Frontal cortex (tissue), 4 donors: Measurements from ENCODE around the gene STX11. TPM values are rescaled to one million over a fixed set of nuclear protein-coding genes. Genes with fewer than 3 reads are reported as not detected.

Experiments used
- DNase-seq, 2 donors: peaks; one replicate each; pipeline ENCODE4 v3.0.0; 2012; ENCODE audit warnings: low spot score in 2 of 2
- FAIRE-seq: peaks from 2 replicates; lab custom pipeline; 2012; peaks lifted over from hg19 to GRCh38; lab: Jason Lieb, UNC
- total RNA-seq: library from RNA; depleted of rRNA; stranded (reverse); fragments of >200 nt; gene quantifications from one replicate; pipeline ENCODE4 v1.2.3, GENCODE V29; 2014
- donor health status: control.
- donor health status: control.
- donor health status: control.

STX11 gene
- total RNA-seq, 1 donor from 2014 or later: under 0.01 TPM

DNA sequence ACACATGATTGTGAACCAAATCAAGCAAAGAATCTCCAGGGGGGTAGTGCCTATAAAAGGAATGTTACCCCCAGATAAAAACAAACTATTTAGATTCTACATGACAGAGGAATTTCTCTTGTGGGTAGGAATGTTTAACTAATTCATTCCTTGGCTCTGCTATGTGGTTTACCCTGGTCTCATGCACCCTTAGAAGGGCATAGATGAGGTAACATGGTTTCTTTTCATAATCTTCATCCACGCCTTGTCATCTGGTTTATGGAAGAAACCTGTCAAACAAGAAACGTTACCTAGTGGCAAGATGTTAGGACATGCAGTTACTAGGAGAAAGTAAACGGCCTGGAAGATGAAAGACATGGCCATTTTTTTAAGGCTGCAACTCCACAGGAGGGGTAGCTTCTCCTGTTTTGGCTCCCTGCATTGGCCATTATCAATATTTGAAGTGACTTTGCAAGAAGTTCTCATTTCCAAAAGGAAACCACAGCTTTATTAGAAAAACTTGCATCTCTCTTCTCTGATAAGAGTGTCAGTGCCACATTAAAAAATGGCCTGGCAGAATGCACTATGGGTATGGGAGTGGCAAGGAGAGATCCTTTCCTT, 45.5 kb downstream of the STX11 start:
- no peak for DNase-seq
- no peak for FAIRE-seq

DNA sequence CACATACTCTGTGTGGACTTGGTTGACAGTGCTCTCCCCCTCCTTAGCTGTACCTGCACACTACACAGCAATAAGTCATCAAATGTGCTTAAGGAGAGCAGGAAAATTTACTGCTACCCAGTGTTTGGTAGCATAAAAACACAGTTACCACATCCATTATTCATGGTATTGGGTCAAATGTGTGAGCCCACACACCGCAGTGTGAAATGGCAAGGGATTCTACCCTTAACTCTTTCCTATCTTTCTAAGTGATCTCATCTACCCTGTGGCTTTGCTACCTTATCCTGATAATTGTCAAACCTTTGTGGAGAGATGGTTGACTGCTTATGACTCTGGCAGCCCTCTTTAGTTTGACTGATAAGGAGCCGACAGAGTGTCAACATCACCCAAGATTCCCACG, 47.6 kb downstream of the STX11 start:
- FAIRE-seq (no peak), DNase-seq (no peak)

GRCh38 chr6:144202879-144203468, 52.7 kb downstream of the STX11 start:
- no peak for FAIRE-seq
- no peak for DNase-seq

GRCh38 chr6:144211160-144211559, 60.8 kb downstream of the STX11 start:
- FAIRE-seq: no peak

DNA sequence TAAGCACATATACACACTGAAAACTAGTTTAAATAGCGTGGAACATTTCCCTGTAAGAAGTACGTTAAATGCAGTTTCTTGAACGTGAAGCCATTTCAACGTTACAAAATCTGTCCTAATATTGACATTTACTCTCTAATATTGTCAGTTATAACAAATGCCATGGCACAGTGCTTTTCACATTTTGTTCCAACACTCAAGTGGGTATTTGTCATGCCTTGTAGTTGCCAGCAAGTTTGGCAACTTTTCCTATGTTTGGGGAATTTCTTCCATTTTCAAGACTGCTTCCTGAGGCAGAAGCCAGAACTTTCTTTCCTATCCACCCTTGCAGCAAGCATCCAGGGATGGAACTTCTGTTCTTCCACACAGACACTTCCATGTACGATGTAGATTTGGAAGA, 63.0 kb downstream of the STX11 start:
- DNase-seq (no peak), FAIRE-seq (no peak)

More at GRCh38 chr6:144211160-144211559, 60.8 kb downstream of the STX11 start:
- DNase-seq: no peak

- DNase-seq: no peak
- FAIRE-seq: no peak
These were observed 63.7 kb downstream of the STX11 start for GRCh38 chr6:144214029-144214428.

GRCh38 chr6:144214622-144215401, 64.5 kb downstream of the STX11 start:
- FAIRE-seq (no peak), DNase-seq (no peak)

GRCh38 chr6:144215402-144215931, 65.2 kb downstream of the STX11 start:
- no peak for FAIRE-seq
- peak; percentile 19 to 22 for DNase-seq

- no peak for FAIRE-seq
- peak; percentile 85 to 86 for DNase-seq
These were observed 65.8 kb downstream of the STX11 start for GRCh38 chr6:144215932-144216667.

GRCh38 chr6:144216668-144217218, 66.4 kb downstream of the STX11 start:
- FAIRE-seq: no peak
- peak in 1 of 2 donors; percentile 61 for DNase-seq

DNA sequence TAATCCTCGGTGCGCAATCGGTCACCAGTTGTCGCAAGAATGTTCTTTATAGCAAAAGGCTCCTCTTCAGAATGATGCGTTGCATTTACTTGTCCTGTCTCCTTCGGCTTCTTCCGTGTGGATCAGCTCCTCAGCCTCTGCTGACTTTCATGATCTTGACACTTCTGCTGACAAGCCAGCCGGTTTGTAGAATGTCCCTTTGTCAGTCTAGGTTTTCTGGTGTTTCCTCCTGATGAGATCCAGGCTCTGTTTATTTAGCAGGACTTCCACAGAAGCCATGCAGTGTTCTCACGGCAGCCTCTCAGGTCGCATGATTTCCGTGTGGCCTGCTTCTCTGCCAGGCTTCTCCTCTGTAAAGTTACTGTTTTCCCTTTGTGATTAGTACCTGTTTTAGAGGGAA, 66.9 kb downstream of the STX11 start:
- DNase-seq: no peak
- FAIRE-seq: no peak

- FAIRE-seq (no peak), DNase-seq (no peak)
These were observed 67.5 kb downstream of the STX11 start for GRCh38 chr6:144217797-144218196.

DNA sequence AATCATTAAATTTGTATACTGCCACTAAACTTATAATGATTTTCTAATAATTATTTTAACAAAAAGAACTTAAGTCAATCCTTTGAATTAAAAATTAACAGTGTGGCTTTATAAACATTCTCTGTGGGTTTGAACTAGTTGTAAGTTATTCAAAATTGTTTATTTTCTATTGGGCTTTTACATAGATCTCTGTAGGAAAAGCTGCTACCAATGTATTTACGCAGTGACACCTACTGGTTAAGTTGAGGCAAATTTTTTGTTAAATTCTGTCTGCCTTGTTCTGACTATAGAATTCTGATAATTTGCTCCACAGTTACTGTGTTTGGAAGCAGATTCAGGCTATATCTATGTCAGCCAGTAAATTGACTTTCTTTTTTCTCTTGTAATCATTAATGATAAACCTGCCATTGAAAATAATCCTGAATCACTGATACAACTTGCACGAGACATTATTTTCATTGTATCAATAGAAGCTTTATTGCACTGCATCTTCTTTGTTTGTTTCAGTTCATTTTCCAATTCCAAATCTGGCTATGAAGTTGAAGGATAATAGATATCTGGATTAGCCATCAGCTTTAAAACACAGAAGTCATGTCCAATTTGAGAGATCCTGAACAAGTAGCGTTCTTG, 68.9 kb downstream of the STX11 start:
- FAIRE-seq: peak; percentile 77
- DNase-seq: peak; percentile 17 to 37

DNA sequence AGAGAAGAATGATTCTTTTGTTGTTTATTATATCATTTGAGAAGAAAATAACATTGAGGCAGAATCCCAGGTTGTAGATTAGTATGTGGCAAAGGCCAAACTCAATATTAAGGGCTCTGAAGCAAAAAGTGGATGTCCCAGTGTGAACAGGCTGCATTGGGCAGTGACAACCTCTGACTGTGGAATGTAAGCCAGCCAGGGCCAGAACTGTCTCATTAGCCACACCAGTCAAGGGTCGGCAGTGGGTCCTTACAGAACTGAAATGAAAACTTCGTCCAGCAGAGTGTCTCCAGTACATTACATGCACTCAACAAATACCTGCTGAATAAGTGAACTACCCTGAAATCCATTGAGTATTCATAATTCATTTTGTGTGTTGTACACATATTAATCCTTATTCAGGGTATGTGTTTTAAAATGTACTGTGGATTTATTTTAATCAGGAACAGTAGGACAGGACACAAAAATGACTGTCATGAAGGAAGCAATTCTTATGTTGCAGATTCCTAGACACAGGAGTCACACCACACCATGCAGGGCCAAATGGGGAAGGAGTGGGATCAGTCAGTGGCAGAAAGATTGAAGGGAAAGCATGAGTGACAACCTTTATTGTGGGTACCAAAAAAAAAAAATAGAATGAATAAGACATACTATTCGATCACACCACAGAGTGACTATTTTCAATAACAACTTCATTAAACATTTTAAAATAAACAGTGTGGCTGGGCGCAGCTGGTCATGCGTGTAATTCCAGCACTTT, 69.9 kb downstream of the STX11 start:
- FAIRE-seq (no peak), DNase-seq (no peak)

- FAIRE-seq: no peak
These were observed 73.4 kb downstream of the STX11 start for GRCh38 chr6:144223686-144224085.

GRCh38 chr6:144231721-144232120, 81.4 kb downstream of the STX11 start:
- FAIRE-seq (no peak), DNase-seq (no peak)

More at GRCh38 chr6:144223686-144224085, 73.4 kb downstream of the STX11 start:
- DNase-seq: no peak

GRCh38 chr6:144232176-144232831, 82.0 kb downstream of the STX11 start:
- FAIRE-seq (no peak), DNase-seq (no peak)

GRCh38 chr6:144232832-144233230, 82.5 kb downstream of the STX11 start:
- FAIRE-seq: no peak
- DNase-seq: no peak
